HepG2 (cell line): ENCODE results near the gene GPR17. TPM values are rescaled to one million over a fixed set of nuclear protein-coding genes. Genes with fewer than 3 reads are reported as not detected.

Experiments
- ATAC-seq: fragments of 200-7000 bp; cut with Tn5 transposase; 3 replicates; pipeline ENCODE4 v1.9.1; 2020; ENCODE audit warnings: mild to moderate bottlenecking, moderate library complexity
- BruUV-seq: library from RNA; stranded (reverse); fragments of 400-500 nt; replicated peaks from 2 replicates; lab custom pipeline; 2021; lab: Mats Ljungman, UMichigan
- CTCF ChIA-PET: fragments of 300-600 bp; formaldehyde crosslinking; extraction: SDS; loops from one replicate; lab custom pipeline; 2021; ENCODE audit warnings: low total read pairs, inconsistent platforms, low intra/inter-chr PET ratio; lab: Yijun Ruan, JAX
- POLR2A ChIA-PET: fragments of 350-600 bp; sonication (Branson Sonifier 250); formaldehyde crosslinking; loops from one replicate; lab custom pipeline; 2020; ENCODE audit warnings: antibody characterized with exemption, inconsistent platforms; lab: Yijun Ruan, JAX
- DNase-seq: peaks from one replicate; pipeline ENCODE4 v3.0.0-alpha.2; 2015; ENCODE audit warnings: low spot score
- FAIRE-seq: peaks from 3 replicates; lab custom pipeline; 2011; peaks lifted over from hg19 to GRCh38; lab: Jason Lieb, UNC
- H2AFZ ChIP-seq: one replicate; pipeline ENCODE4 v1.6.1; 2011; ENCODE audit warnings: low read length, inconsistent platforms
- H3K27ac ChIP-seq: fragments of 300-600 bp; 3 replicates; pipeline ENCODE4 v1.8.0; 2011; ENCODE audit warnings: mixed run types, mild to moderate bottlenecking, mixed read lengths, low read length, inconsistent platforms; ENCODE audit not compliant: insufficient read depth; ENCODE audit errors: extremely low read length
- H3K27me3 ChIP-seq, 2 experiments: fragments of 200-600 bp in 1 of 2; 2 replicates in 1 of 2; 3 replicates in 1 of 2; pipeline versions ENCODE4 v1.6.0 to v1.8.0; 2011; ENCODE audit warnings: low read length in 2 of 2, mild to moderate bottlenecking in 2 of 2, moderate library complexity in 2 of 2, inconsistent platforms in 1 of 2; ENCODE audit not compliant: insufficient read depth in 2 of 2, control insufficient read depth in 1 of 2
- H3K36me3 ChIP-seq, 2 experiments: fragments of 200-600 bp in 1 of 2; replicated peaks in 1 of 2; 2 replicates in 1 of 2; 3 replicates in 1 of 2; pipeline versions ENCODE4 v1.5.1 to v1.8.0; 2011; ENCODE audit warnings: low read length in 2 of 2, inconsistent platforms in 1 of 2; ENCODE audit not compliant: insufficient read depth in 2 of 2, control insufficient read depth in 1 of 2
- H3K4me1 ChIP-seq: 2 replicates; pipeline ENCODE4 v1.5.1; 2012; ENCODE audit warnings: low read length, inconsistent platforms; ENCODE audit not compliant: insufficient read depth
- H3K4me2 ChIP-seq: 2 replicates; pipeline ENCODE4 v1.6.0; 2011; ENCODE audit warnings: low read depth, low read length, inconsistent platforms
- H3K4me3 ChIP-seq, 3 experiments: fragments of 200-600 bp in 1 of 3; sonication (generic), shearing (Covaris generic) in 1 of 3; replicated peaks in 1 of 3; 2 replicates each; pipeline ENCODE4 v1.5.1; 2011 to 2016; ENCODE audit warnings: low read length in 3 of 3, inconsistent platforms in 2 of 3, low read depth in 2 of 3, mild to moderate bottlenecking in 2 of 3, control low read depth in 1 of 3, mixed read lengths in 1 of 3; ENCODE audit not compliant: insufficient read depth in 1 of 3
- H3K79me2 ChIP-seq: one replicate; pipeline ENCODE4 v1.6.1; 2011; ENCODE audit warnings: low read length, inconsistent platforms; ENCODE audit not compliant: insufficient read depth
- H3K9ac ChIP-seq: 2 replicates; pipeline ENCODE4 v1.6.0; 2011; ENCODE audit warnings: mild to moderate bottlenecking, low read depth, low read length, inconsistent platforms; ENCODE audit not compliant: insufficient read depth
- H3K9me3 ChIP-seq: 2 replicates; pipeline ENCODE4 v1.5.1; 2012; ENCODE audit warnings: mild to moderate bottlenecking, low read length
- H4K20me1 ChIP-seq: 2 replicates; pipeline ENCODE4 v1.6.0; 2011; ENCODE audit warnings: inconsistent platforms, mild to moderate bottlenecking, low read length, moderate library complexity; ENCODE audit not compliant: insufficient read depth
- CC2D1A ChIP-seq: sonication (generic); formaldehyde crosslinking; IDR thresholded peaks from 2 replicates; pipeline ENCODE4 v1.8.1; 2023; ENCODE audit warnings: mild to moderate bottlenecking, missing genetic modification reagents
- CEBPB ChIP-seq: IDR thresholded peaks from 2 replicates; pipeline ENCODE4 v1.6.1; 2011; ENCODE audit warnings: low read depth, low read length, improper control_type of control experiment, borderline replicate concordance
- NFKBIZ ChIP-seq: IDR thresholded peaks from 2 replicates; pipeline ENCODE4 v1.6.1; 2018; ENCODE audit warnings: missing genetic modification reagents, missing compliant biosample characterization
- RNF2 ChIP-seq: fragments of 450-650 bp; conservative IDR thresholded peaks from 2 replicates; pipeline ENCODE4 v1.6.1; 2016; ENCODE audit warnings: low read depth
- SRF ChIP-seq: IDR thresholded peaks from 2 replicates; pipeline ENCODE4 v1.6.1; 2011; ENCODE audit warnings: mild to moderate bottlenecking, low read depth, low read length, moderate library complexity
- THAP11 ChIP-seq: IDR thresholded peaks from 2 replicates; pipeline ENCODE4 v1.6.1; 2016; ENCODE audit warnings: missing biosample characterization, missing genetic modification reagents
- ZNF101 ChIP-seq: sonication (generic); formaldehyde crosslinking; IDR thresholded peaks from 2 replicates; pipeline ENCODE4 v1.4.0; 2020; ENCODE audit warnings: mild to moderate bottlenecking, low read depth, missing genetic modification reagents, borderline replicate concordance
- ZNF772 ChIP-seq: sonication (generic); formaldehyde crosslinking; IDR thresholded peaks from 2 replicates; pipeline ENCODE4 v1.5.0; 2020; ENCODE audit warnings: mild to moderate bottlenecking, missing genetic modification reagents
- ZSCAN20 ChIP-seq: sonication (generic); formaldehyde crosslinking; IDR thresholded peaks from 2 replicates; pipeline ENCODE4 v1.4.0; 2020; ENCODE audit warnings: missing genetic modification reagents, mild to moderate bottlenecking, borderline replicate concordance
- WGBS: methylation state at CpG from one replicate; pipeline ENCODE4 v1.1.6; 2017; ENCODE audit warnings: low lambda C conversion rate; 5-methylcytosine and 5-hydroxymethylcytosine counted together
- in situ Hi-C: cut with HindIII; loops from 2 replicates; pipeline ENCODE4 v1.10.0; 2017; ENCODE audit warnings: low pct_unique_long_range_greater_than_20kb; ENCODE audit not compliant: extremely low pct_ligation_motif_present
- intact Hi-C: fragments of 100-400 bp; cut with micrococcal nuclease; formaldehyde crosslinking; loops from one replicate; pipeline ENCODE4 v1.10.0; 2022; ENCODE audit not compliant: unreplicated experiment
- polyA plus RNA-seq, 8 experiments: library from polyadenylated mRNA; depleted of rRNA in 3 of 8; stranded (reverse) in 7 of 8; unstranded in 1 of 8; fragments of >200 nt; fragmentation: Illumina TruSeq in 4 of 8; extraction: Trizol in 4 of 8; gene quantifications; 2 replicates each; pipeline versions ENCODE4 v1.2.1 to v1.2.3, GENCODE V29; 2011 to 2016; ENCODE audit warnings: low read depth in 4 of 8, missing spikeins in 1 of 8, mixed read lengths in 1 of 8; ENCODE audit not compliant: insufficient read depth in 1 of 8
- total RNA-seq, 5 experiments: library from RNA; depleted of rRNA; stranded (reverse); fragments of >200 nt; fragmentation: Illumina TruSeq; extraction: Trizol; gene quantifications; 2 replicates each; pipeline ENCODE4 v1.2.3, GENCODE V29; 2016; ENCODE audit warnings: low read depth in 1 of 5
- TF ChIP-seq, protein P1 (sequence below): sonication (generic); formaldehyde crosslinking; IDR thresholded peaks from 2 replicates; pipeline ENCODE4 v1.5.0; 2020; ENCODE audit warnings: mild to moderate bottlenecking, missing genetic modification reagents, borderline replicate concordance
- TF ChIP-seq, protein P2 (sequence below): sonication (generic); formaldehyde crosslinking; IDR thresholded peaks from 2 replicates; pipeline ENCODE4 v1.8.0; 2022; ENCODE audit warnings: mild to moderate bottlenecking, missing genetic modification reagents; ENCODE audit not compliant: insufficient replicate concordance

GPR17 gene
- total and polyA plus RNA-seq, 2 of the 13 experiments (the other 11 are each of a cell fraction or from before 2014, with no cell fraction given): not detected

DNA sequence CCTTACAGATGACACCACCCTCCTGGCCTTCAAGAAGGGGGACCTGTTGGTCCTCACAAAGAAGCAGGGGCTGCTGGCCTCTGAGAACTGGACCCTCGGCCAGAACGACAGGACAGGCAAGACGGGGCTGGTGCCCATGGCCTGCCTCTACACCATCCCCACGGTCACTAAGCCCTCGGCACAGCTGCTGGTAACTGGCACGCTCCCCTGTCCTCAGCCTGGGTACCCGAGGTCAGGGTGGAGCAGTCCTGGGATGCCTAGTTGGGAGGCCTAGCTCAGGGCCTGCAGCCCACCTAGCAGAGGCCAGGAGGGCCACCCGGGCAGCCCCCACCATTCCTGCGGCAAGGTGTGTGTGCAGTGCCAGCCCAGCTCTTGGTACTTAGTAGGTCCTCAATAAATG is 16.3 kb upstream of the GPR17 start (continued):
- TF ChIP-seq, protein P1, sequence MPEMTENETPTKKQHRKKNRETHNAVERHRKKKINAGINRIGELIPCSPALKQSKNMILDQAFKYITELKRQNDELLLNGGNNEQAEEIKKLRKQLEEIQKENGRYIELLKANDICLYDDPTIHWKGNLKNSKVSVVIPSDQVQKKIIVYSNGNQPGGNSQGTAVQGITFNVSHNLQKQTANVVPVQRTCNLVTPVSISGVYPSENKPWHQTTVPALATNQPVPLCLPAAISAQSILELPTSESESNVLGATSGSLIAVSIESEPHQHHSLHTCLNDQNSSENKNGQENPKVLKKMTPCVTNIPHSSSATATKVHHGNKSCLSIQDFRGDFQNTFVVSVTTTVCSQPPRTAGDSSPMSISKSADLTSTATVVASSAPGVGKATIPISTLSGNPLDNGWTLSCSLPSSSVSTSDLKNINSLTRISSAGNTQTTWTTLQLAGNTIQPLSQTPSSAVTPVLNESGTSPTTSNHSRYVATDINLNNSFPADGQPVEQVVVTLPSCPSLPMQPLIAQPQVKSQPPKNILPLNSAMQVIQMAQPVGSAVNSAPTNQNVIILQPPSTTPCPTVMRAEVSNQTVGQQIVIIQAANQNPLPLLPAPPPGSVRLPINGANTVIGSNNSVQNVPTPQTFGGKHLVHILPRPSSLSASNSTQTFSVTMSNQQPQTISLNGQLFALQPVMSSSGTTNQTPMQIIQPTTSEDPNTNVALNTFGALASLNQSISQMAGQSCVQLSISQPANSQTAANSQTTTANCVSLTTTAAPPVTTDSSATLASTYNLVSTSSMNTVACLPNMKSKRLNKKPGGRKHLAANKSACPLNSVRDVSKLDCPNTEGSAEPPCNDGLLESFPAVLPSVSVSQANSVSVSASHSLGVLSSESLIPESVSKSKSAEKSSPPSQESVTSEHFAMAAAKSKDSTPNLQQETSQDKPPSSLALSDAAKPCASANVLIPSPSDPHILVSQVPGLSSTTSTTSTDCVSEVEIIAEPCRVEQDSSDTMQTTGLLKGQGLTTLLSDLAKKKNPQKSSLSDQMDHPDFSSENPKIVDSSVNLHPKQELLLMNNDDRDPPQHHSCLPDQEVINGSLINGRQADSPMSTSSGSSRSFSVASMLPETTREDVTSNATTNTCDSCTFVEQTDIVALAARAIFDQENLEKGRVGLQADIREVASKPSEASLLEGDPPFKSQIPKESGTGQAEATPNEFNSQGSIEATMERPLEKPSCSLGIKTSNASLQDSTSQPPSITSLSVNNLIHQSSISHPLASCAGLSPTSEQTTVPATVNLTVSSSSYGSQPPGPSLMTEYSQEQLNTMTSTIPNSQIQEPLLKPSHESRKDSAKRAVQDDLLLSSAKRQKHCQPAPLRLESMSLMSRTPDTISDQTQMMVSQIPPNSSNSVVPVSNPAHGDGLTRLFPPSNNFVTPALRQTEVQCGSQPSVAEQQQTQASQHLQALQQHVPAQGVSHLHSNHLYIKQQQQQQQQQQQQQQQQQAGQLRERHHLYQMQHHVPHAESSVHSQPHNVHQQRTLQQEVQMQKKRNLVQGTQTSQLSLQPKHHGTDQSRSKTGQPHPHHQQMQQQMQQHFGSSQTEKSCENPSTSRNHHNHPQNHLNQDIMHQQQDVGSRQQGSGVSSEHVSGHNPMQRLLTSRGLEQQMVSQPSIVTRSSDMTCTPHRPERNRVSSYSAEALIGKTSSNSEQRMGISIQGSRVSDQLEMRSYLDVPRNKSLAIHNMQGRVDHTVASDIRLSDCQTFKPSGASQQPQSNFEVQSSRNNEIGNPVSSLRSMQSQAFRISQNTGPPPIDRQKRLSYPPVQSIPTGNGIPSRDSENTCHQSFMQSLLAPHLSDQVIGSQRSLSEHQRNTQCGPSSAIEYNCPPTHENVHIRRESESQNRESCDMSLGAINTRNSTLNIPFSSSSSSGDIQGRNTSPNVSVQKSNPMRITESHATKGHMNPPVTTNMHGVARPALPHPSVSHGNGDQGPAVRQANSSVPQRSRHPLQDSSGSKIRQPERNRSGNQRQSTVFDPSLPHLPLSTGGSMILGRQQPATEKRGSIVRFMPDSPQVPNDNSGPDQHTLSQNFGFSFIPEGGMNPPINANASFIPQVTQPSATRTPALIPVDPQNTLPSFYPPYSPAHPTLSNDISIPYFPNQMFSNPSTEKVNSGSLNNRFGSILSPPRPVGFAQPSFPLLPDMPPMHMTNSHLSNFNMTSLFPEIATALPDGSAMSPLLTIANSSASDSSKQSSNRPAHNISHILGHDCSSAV (CRISPR knock-in tag): no peak
- no peak for TF ChIP-seq NFKBIZ (CRISPR knock-in tag)

DNA sequence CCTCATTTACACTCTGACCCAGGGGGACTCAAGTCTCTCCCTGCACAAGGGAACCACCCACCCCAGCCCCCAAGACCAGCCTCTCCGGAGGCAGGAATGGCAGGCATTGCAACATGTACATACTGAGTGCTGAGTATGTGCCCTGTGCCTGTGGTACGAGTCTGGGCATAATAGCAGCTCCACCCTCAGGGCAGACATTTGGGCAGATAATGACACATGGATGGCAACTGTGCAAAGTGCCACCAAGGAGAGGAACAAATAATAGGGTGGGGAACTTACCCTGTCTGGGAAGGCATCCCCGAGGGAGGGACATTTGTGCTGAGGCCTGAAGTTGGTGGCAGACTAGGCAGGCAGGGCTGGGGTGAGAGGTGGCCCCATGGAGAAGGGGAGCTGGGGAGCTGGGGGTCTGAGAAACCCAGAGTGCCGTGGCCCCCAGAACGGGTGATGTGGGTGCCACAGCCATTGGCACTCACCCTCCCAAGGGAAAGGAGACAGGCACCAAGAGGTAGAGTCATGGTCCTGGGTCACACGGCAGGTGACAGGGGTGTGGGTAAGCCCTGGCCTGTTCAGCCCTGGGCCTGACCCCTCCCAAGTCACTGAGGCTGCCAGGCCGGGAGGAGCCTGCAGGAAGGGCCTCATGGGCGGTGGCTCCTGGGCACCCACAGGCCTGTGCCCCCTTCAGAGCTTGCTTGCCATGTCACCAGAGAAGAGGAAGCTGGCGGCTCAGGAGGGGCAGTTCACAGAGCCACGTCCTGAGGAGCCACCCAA is 15.7 kb upstream of the GPR17 start:
- CTCF ChIA-PET: no interaction called here
- Histone ChIP-seq H4K20me1 (no peaks in the 10 kb centered on the region), H3K9ac (no peak overlapping the region), H3K79me2 (no peaks in the 10 kb centered on the region), H3K4me3 (no peak overlapping the region), H2AFZ (no peak overlapping the region), H3K27me3 (peaks cover 29 to 95% of the 10 kb centered on the region in 2 experiments), H3K4me1 (no peaks in the 10 kb centered on the region; the same call in 1 of the 2 replicates), H3K36me3 (no peaks in the 10 kb centered on the region), H3K4me2 (no peak overlapping the region), H3K27ac (no peak overlapping the region), H3K9me3 (no peaks in the 10 kb centered on the region)
- DNase-seq: no peak
- no peak for FAIRE-seq
- POLR2A ChIA-PET: no interaction called here
- WGBS: 7% methylated on average over 9 of the region's 10 CpGs
- intact Hi-C loops (no loop called here), in situ Hi-C loops (no loop called here)
- no TSS peak for BruUV-seq
- ATAC-seq: no peak
- TF ChIP-seq ZSCAN20 (no peak), RNF2 (no peak), SRF (no peak), THAP11 (no peak), ZNF101 (CRISPR knock-in tag) (no peak), CEBPB (no peak), CC2D1A (CRISPR knock-in tag) (no peak), ZNF772 (CRISPR knock-in tag) (no peak)
- TF ChIP-seq, protein P2, sequence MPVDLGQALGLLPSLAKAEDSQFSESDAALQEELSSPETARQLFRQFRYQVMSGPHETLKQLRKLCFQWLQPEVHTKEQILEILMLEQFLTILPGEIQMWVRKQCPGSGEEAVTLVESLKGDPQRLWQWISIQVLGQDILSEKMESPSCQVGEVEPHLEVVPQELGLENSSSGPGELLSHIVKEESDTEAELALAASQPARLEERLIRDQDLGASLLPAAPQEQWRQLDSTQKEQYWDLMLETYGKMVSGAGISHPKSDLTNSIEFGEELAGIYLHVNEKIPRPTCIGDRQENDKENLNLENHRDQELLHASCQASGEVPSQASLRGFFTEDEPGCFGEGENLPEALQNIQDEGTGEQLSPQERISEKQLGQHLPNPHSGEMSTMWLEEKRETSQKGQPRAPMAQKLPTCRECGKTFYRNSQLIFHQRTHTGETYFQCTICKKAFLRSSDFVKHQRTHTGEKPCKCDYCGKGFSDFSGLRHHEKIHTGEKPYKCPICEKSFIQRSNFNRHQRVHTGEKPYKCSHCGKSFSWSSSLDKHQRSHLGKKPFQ (CRISPR knock-in tag): no peak
